SK-N-SH (cell line): Measurements from ENCODE around the gene SEPTIN2.

Source experiments
- MXI1 ChIP-seq: IDR thresholded peaks from 2 replicates; pipeline ENCODE4 v1.6.1; 2012; ENCODE audit warnings: mild to moderate bottlenecking, low read depth, low read length, improper control_type of control experiment
- NRF1 ChIP-seq: IDR thresholded peaks from 2 replicates; pipeline ENCODE4 v1.6.1; 2012; ENCODE audit warnings: low read depth, mild to moderate bottlenecking, low read length
- RAD21 ChIP-seq: IDR thresholded peaks from 2 replicates; pipeline ENCODE4 v1.6.1; 2012; ENCODE audit warnings: mild to moderate bottlenecking, low read length
- TEAD4 ChIP-seq: IDR thresholded peaks from 2 replicates; pipeline ENCODE4 v1.4.0; 2012; ENCODE audit warnings: mild to moderate bottlenecking, borderline replicate concordance; ENCODE audit not compliant: insufficient read depth
- TF ChIP-seq, protein P1 (sequence below): fragments of 200-600 bp; sonication (generic); IDR thresholded peaks from 2 replicates; pipeline ENCODE4 v1.6.1; 2017; ENCODE audit warnings: antibody characterized with exemption, mild to moderate bottlenecking, moderate library complexity
- TF ChIP-seq, protein P2 (sequence below): IDR thresholded peaks from 2 replicates; pipeline ENCODE4 v1.4.0; 2012; ENCODE audit warnings: low read depth
- TF ChIP-seq, protein P3 (sequence below): IDR thresholded peaks from 2 replicates; pipeline ENCODE4 v1.4.0; 2012; ENCODE audit warnings: low read depth, borderline replicate concordance

DNA sequence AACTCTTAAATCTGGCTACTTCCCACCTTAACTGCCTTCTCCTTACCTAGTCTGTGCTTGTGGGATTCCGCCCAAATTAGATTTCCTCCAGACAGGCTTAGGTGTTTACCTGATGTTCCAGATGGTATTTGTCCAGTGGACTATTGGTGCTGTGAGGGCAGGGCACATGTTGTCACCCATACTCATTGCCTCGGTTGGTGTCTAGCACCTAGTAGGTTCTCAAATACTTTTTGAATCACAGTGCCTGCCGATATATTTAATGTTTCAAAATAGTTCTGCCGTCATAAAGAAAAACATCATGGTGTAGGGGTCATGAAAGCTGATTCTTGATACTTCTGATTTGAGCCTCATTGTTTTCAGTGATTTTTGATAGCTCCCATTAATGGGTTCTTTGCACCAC is 1.1 kb downstream of the SEPTIN2 start:
- TF ChIP-seq, protein P1, sequence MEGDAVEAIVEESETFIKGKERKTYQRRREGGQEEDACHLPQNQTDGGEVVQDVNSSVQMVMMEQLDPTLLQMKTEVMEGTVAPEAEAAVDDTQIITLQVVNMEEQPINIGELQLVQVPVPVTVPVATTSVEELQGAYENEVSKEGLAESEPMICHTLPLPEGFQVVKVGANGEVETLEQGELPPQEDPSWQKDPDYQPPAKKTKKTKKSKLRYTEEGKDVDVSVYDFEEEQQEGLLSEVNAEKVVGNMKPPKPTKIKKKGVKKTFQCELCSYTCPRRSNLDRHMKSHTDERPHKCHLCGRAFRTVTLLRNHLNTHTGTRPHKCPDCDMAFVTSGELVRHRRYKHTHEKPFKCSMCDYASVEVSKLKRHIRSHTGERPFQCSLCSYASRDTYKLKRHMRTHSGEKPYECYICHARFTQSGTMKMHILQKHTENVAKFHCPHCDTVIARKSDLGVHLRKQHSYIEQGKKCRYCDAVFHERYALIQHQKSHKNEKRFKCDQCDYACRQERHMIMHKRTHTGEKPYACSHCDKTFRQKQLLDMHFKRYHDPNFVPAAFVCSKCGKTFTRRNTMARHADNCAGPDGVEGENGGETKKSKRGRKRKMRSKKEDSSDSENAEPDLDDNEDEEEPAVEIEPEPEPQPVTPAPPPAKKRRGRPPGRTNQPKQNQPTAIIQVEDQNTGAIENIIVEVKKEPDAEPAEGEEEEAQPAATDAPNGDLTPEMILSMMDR: no peak
- TF ChIP-seq, protein P2, sequence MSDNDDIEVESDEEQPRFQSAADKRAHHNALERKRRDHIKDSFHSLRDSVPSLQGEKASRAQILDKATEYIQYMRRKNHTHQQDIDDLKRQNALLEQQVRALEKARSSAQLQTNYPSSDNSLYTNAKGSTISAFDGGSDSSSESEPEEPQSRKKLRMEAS: no peak
- TF ChIP-seq, protein P3, sequence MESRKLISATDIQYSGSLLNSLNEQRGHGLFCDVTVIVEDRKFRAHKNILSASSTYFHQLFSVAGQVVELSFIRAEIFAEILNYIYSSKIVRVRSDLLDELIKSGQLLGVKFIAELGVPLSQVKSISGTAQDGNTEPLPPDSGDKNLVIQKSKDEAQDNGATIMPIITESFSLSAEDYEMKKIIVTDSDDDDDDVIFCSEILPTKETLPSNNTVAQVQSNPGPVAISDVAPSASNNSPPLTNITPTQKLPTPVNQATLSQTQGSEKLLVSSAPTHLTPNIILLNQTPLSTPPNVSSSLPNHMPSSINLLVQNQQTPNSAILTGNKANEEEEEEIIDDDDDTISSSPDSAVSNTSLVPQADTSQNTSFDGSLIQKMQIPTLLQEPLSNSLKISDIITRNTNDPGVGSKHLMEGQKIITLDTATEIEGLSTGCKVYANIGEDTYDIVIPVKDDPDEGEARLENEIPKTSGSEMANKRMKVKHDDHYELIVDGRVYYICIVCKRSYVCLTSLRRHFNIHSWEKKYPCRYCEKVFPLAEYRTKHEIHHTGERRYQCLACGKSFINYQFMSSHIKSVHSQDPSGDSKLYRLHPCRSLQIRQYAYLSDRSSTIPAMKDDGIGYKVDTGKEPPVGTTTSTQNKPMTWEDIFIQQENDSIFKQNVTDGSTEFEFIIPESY: no peak
- no peak for TF ChIP-seq TEAD4
- TF ChIP-seq MXI1: no peak
- no peak for TF ChIP-seq NRF1
- no peak for TF ChIP-seq RAD21
